ENCODE measurements around the gene RNASEH1. TPM values are rescaled to one million over a fixed set of nuclear protein-coding genes. Genes with fewer than 3 reads are reported as not detected.

Gene RNASEH1
- total and polyA plus RNA-seq, 2 donors = 12.4 to 15.7 TPM

- no peaks in the 10 kb centered on the region for H3K36me3 ChIP-seq (ENCODE audit: control insufficient read depth in 2 of 2, insufficient read depth in 2 of 2, low read length in 1 of 2)
- peaks cover 0 to 11% of the 10 kb centered on the region in 2 donors for H3K4me1 ChIP-seq (ENCODE audit: control insufficient read depth in 2 of 2, insufficient read depth in 2 of 2, low read length in 2 of 2)
- DNase-seq (ENCODE audit: low read depth in 6 of 9, low spot score in 9 of 9) = no peak
- H3K4me3 ChIP-seq (ENCODE audit: low read length in 2 of 2) = no peak overlapping the region
- 96% methylated on average over 11 of the region's 11 CpGs for WGBS
- no peaks in the 10 kb centered on the region for H3K9me3 ChIP-seq (ENCODE audit: control insufficient read depth in 2 of 2, insufficient read depth in 1 of 2, low read length in 1 of 2)
- H3K27ac ChIP-seq (ENCODE audit: low read depth in 1 of 2, low read length in 1 of 2) = no peak overlapping the region
- peaks cover 0 to 12% of the 10 kb centered on the region in 2 donors for H3K27me3 ChIP-seq (ENCODE audit: control insufficient read depth in 2 of 2, insufficient read depth in 1 of 2, low read length in 1 of 2)
Measured at GRCh38 chr2:3595404-3595803, 37.3 kb upstream of the RNASEH1 start.

- Histone ChIP-seq H3K9me3 (ENCODE audit: control insufficient read depth in 2 of 2, insufficient read depth in 1 of 2, low read length in 1 of 2) (no peaks in the 10 kb centered on the region), H3K4me1 (ENCODE audit: control insufficient read depth in 2 of 2, insufficient read depth in 2 of 2, low read length in 2 of 2) (peaks cover 0 to 11% of the 10 kb centered on the region in 2 donors), H3K27ac (ENCODE audit: low read depth in 1 of 2, low read length in 1 of 2) (no peak within 1 kb of the TSS), H3K36me3 (ENCODE audit: control insufficient read depth in 2 of 2, insufficient read depth in 2 of 2, low read length in 1 of 2) (no peaks in the 10 kb centered on the region), H3K27me3 (ENCODE audit: control insufficient read depth in 2 of 2, insufficient read depth in 1 of 2, low read length in 1 of 2) (peaks cover 0 to 12% of the 10 kb centered on the region in 2 donors), H3K4me3 (ENCODE audit: low read length in 2 of 2) (no peak within 1 kb of the TSS)
- WGBS = 51% methylated on average over 40 of the region's 40 CpGs
- no peak for DNase-seq (ENCODE audit: low read depth in 6 of 9, low spot score in 9 of 9)
Measured at GRCh38 chr2:3594493-3595281, 36.6 kb upstream of the RNASEH1 start, which contains the start of gene COLEC11. Gene COLEC11 (plus strand): TSS chr2:3595112. CDS start chr2:3604341, 9,229 bp downstream.

- Histone ChIP-seq H3K36me3 (ENCODE audit: control insufficient read depth in 2 of 2, insufficient read depth in 2 of 2, low read length in 1 of 2) (peaks cover 11 to 18% of the 10 kb centered on the region in 2 donors), H3K4me3 (ENCODE audit: low read length in 2 of 2) (no peak overlapping the region), H3K9me3 (ENCODE audit: control insufficient read depth in 2 of 2, insufficient read depth in 1 of 2, low read length in 1 of 2) (no peaks in the 10 kb centered on the region), H3K27ac (ENCODE audit: low read depth in 1 of 2, low read length in 1 of 2) (no peak overlapping the region), H3K27me3 (ENCODE audit: control insufficient read depth in 2 of 2, insufficient read depth in 1 of 2, low read length in 1 of 2) (no peaks in the 10 kb centered on the region), H3K4me1 (ENCODE audit: control insufficient read depth in 2 of 2, insufficient read depth in 2 of 2, low read length in 2 of 2) (no peaks in the 10 kb centered on the region)
- no peak for DNase-seq (ENCODE audit: low read depth in 6 of 9, low spot score in 9 of 9)
- 98% methylated on average over 11 of the region's 11 CpGs for WGBS
Measured at GRCh38 chr2:3589086-3589485, 31.0 kb upstream of the RNASEH1 start.

GRCh38 chr2:3588084-3588483 lies 30.0 kb upstream of the RNASEH1 start:
- Histone ChIP-seq H3K4me3 (ENCODE audit: low read length in 2 of 2) (no peak overlapping the region), H3K27me3 (ENCODE audit: control insufficient read depth in 2 of 2, insufficient read depth in 1 of 2, low read length in 1 of 2) (no peaks in the 10 kb centered on the region), H3K9me3 (ENCODE audit: control insufficient read depth in 2 of 2, insufficient read depth in 1 of 2, low read length in 1 of 2) (no peaks in the 10 kb centered on the region), H3K4me1 (ENCODE audit: control insufficient read depth in 2 of 2, insufficient read depth in 2 of 2, low read length in 2 of 2) (no peaks in the 10 kb centered on the region), H3K27ac (ENCODE audit: low read depth in 1 of 2, low read length in 1 of 2) (no peak overlapping the region), H3K36me3 (ENCODE audit: control insufficient read depth in 2 of 2, insufficient read depth in 2 of 2, low read length in 1 of 2) (peaks cover 11 to 24% of the 10 kb centered on the region in 2 donors)
- DNase-seq (ENCODE audit: low read depth in 6 of 9, low spot score in 9 of 9) = no peak
- WGBS = 94% methylated on average over 7 of the region's 7 CpGs

GRCh38 chr2:3587432-3587831 lies 29.3 kb upstream of the RNASEH1 start:
- no peak overlapping the region for H3K27ac ChIP-seq (ENCODE audit: low read depth in 1 of 2, low read length in 1 of 2)

DNA sequence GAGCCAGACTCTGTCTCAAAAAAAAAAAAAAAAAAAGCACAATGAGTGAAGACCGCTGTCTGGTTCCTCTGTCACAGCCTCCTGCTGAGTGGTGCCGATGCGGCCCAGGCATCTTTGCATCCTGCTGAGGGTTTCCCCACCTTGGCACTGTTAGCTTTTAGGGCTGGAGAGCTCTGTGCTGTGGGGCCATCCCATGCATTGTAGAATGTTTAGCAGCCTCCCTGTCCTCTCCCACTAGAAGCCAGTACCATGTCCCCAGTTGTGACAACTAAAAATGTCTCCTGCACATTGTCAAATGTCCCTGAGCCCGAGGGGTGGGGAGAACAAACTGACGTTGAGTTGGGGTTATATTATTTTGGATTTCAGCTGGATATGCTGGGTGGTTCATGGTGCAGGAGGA lies 28.9 kb upstream of the RNASEH1 start:
- Histone ChIP-seq H3K36me3 (ENCODE audit: control insufficient read depth in 2 of 2, insufficient read depth in 2 of 2, low read length in 1 of 2) (peaks cover 13 to 33% of the 10 kb centered on the region in 2 donors), H3K4me1 (ENCODE audit: control insufficient read depth in 2 of 2, insufficient read depth in 2 of 2, low read length in 2 of 2) (no peaks in the 10 kb centered on the region), H3K27me3 (ENCODE audit: control insufficient read depth in 2 of 2, insufficient read depth in 1 of 2, low read length in 1 of 2) (no peaks in the 10 kb centered on the region), H3K4me3 (ENCODE audit: low read length in 2 of 2) (no peak overlapping the region), H3K9me3 (ENCODE audit: control insufficient read depth in 2 of 2, insufficient read depth in 1 of 2, low read length in 1 of 2) (no peaks in the 10 kb centered on the region), H3K27ac (ENCODE audit: low read depth in 1 of 2, low read length in 1 of 2) (no peak overlapping the region)
- WGBS = 97% methylated on average over 5 of the region's 5 CpGs
- no peak for DNase-seq (ENCODE audit: low read depth in 6 of 9, low spot score in 9 of 9)

More at GRCh38 chr2:3587432-3587831, 29.3 kb upstream of the RNASEH1 start:
- no peaks in the 10 kb centered on the region for H3K27me3 ChIP-seq (ENCODE audit: control insufficient read depth in 2 of 2, insufficient read depth in 1 of 2, low read length in 1 of 2)
- no peak overlapping the region for H3K4me3 ChIP-seq (ENCODE audit: low read length in 2 of 2)
- DNase-seq (ENCODE audit: low read depth in 6 of 9, low spot score in 9 of 9) = no peak
- H3K4me1 ChIP-seq (ENCODE audit: control insufficient read depth in 2 of 2, insufficient read depth in 2 of 2, low read length in 2 of 2) = no peaks in the 10 kb centered on the region
- peaks cover 11 to 29% of the 10 kb centered on the region in 2 donors for H3K36me3 ChIP-seq (ENCODE audit: control insufficient read depth in 2 of 2, insufficient read depth in 2 of 2, low read length in 1 of 2)
- 95% methylated on average over 6 of the region's 6 CpGs for WGBS
- no peaks in the 10 kb centered on the region for H3K9me3 ChIP-seq (ENCODE audit: control insufficient read depth in 2 of 2, insufficient read depth in 1 of 2, low read length in 1 of 2)

DNA sequence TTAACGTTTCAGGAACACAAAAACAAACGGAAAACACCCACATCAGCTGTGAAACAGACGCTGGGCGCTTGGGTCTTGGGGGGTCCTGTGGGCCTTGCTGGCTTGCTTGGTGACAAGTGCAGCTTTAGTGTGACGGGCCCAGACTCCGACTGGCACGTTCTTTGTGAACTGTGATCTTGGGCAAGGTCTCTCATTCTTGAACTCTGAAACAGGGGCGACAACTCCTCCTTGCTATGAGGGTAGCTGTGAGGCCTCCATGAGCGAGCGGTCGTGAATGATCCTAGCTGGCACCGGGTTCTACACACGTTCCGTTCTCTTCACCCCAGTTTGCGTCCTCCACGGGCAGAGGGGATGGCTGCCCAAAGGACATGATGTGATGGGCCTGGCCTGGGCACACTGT lies 28.1 kb upstream of the RNASEH1 start:
- WGBS = 98% methylated on average over 16 of the region's 16 CpGs
- H3K4me3 ChIP-seq (ENCODE audit: low read length in 2 of 2) = no peak overlapping the region
- H3K9me3 ChIP-seq (ENCODE audit: control insufficient read depth in 2 of 2, insufficient read depth in 1 of 2, low read length in 1 of 2) = no peaks in the 10 kb centered on the region
- DNase-seq (ENCODE audit: low read depth in 6 of 9, low spot score in 9 of 9) = no peak
- H3K4me1 ChIP-seq (ENCODE audit: control insufficient read depth in 2 of 2, insufficient read depth in 2 of 2, low read length in 2 of 2) = no peaks in the 10 kb centered on the region
- H3K36me3 ChIP-seq (ENCODE audit: control insufficient read depth in 2 of 2, insufficient read depth in 2 of 2, low read length in 1 of 2) = peaks cover 18 to 41% of the 10 kb centered on the region in 2 donors
- H3K27ac ChIP-seq (ENCODE audit: low read depth in 1 of 2, low read length in 1 of 2) = peak overlapping the region in 1 of 2 donors; percentile 11
- H3K27me3 ChIP-seq (ENCODE audit: control insufficient read depth in 2 of 2, insufficient read depth in 1 of 2, low read length in 1 of 2) = no peaks in the 10 kb centered on the region

DNA sequence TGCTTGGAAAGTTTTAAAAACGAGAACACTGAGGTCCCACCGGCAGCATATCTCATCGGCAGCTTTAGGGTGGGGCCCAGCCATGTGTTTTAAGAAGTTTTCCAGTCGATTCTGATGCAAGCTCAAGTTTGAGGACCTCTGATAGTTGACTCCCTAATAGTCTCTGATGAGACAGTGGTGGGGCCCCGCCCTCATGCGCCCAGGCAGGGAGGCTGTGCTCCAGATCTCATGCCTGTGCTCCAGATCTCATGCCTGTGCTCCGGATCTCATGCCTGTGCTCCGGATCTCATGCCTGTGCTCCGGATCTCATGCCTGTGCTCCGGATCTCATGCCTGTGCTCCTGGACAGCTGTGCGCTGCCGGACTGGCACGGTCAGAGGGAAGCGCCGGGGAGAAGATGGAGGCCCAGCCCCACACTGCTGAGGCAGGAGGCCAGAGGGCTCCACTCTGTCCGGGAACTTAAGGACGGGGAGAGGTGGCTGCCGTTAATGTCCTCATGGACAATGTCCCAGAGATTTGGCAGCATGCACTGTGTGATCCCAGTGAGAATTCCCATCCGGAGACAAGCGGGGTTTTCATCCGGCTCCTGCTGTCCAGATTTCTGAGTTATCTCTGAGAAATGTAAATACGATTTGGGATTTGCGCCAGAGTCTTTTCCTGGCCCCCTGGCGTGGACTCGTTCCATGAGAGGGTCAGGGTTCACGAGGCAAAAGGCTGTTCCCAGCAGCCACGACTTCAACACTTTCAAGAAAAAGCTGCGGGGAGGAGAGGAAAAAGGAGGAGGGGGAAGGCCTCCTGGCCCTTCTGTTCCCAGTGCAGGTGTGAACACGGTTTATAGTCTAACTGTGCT lies 27.4 kb upstream of the RNASEH1 start:
- H3K4me3 ChIP-seq (ENCODE audit: low read length in 2 of 2) = no peak overlapping the region
- no peaks in the 10 kb centered on the region for H3K9me3 ChIP-seq (ENCODE audit: control insufficient read depth in 2 of 2, insufficient read depth in 1 of 2, low read length in 1 of 2)
- no peaks in the 10 kb centered on the region for H3K27me3 ChIP-seq (ENCODE audit: control insufficient read depth in 2 of 2, insufficient read depth in 1 of 2, low read length in 1 of 2)
- DNase-seq (ENCODE audit: low read depth in 6 of 9, low spot score in 9 of 9) = no peak
- 91% methylated on average over 29 of the region's 29 CpGs for WGBS
- H3K27ac ChIP-seq (ENCODE audit: low read depth in 1 of 2, low read length in 1 of 2) = peak overlapping the region in 1 of 2 donors; percentile 17
- H3K36me3 ChIP-seq (ENCODE audit: control insufficient read depth in 2 of 2, insufficient read depth in 2 of 2, low read length in 1 of 2) = peaks cover 24 to 49% of the 10 kb centered on the region in 2 donors
- no peaks in the 10 kb centered on the region for H3K4me1 ChIP-seq (ENCODE audit: control insufficient read depth in 2 of 2, insufficient read depth in 2 of 2, low read length in 2 of 2)

Measured in thymus (tissue), 11 donors.